Neuronal stem cell (in vitro differentiated cells): ENCODE measurements around the gene SLC25A15.

Source experiments
- DNase-seq: peaks from one replicate; pipeline ENCODE4 v3.0.0-alpha.2; 2013; ENCODE audit warnings: low spot score
- H2AFZ ChIP-seq: one replicate; pipeline ENCODE4 v1.6.1; 2013; ENCODE audit warnings: mild to moderate bottlenecking, low read length, inconsistent platforms
- H2AK5ac ChIP-seq: 2 replicates; pipeline ENCODE4 v1.6.1; 2013; ENCODE audit warnings: low read depth, mild to moderate bottlenecking, inconsistent platforms, low read length, moderate library complexity, mixed read lengths
- H2BK120ac ChIP-seq: 2 replicates; pipeline ENCODE4 v1.6.1; 2013; ENCODE audit warnings: low read depth, mild to moderate bottlenecking, inconsistent platforms, low read length, moderate library complexity, mixed read lengths
- H2BK12ac ChIP-seq: one replicate; pipeline ENCODE4 v1.6.1; 2013; ENCODE audit warnings: low read length, inconsistent platforms
- H2BK15ac ChIP-seq: 2 replicates; pipeline ENCODE4 v1.6.1; 2013; ENCODE audit warnings: mild to moderate bottlenecking, low read length, inconsistent platforms, mixed read lengths
- H2BK5ac ChIP-seq: one replicate; pipeline ENCODE4 v1.6.1; 2013; ENCODE audit warnings: inconsistent platforms, mild to moderate bottlenecking, low read length, moderate library complexity
- H3K14ac ChIP-seq: one replicate; pipeline ENCODE4 v1.6.1; 2013; ENCODE audit warnings: low read length, inconsistent platforms
- H3K18ac ChIP-seq: 2 replicates; pipeline ENCODE4 v1.6.1; 2013; ENCODE audit warnings: low read length, inconsistent platforms
- H3K23ac ChIP-seq: 2 replicates; pipeline ENCODE4 v1.6.1; 2013; ENCODE audit warnings: low read depth, mild to moderate bottlenecking, mixed read lengths, low read length, inconsistent platforms; ENCODE audit not compliant: poor library complexity
- H3K27ac ChIP-seq: replicated peaks from 3 replicates; pipeline ENCODE4 v1.5.1; 2013; ENCODE audit warnings: low read length, inconsistent platforms
- H3K27me3 ChIP-seq, 3 experiments: 2 replicates each; pipeline ENCODE4 v1.6.1; 2013; ENCODE audit warnings: low read length in 3 of 3, mild to moderate bottlenecking in 2 of 3, inconsistent platforms in 1 of 3, low read depth in 1 of 3, mixed read lengths in 1 of 3, moderate library complexity in 1 of 3; ENCODE audit not compliant: control insufficient read depth in 3 of 3, insufficient read depth in 3 of 3
- H3K36me3 ChIP-seq, 2 donors: replicated peaks in 1 of 2; 2 replicates each; pipeline ENCODE4 v1.6.1; 2013; ENCODE audit warnings: low read length in 2 of 2; ENCODE audit not compliant: control insufficient read depth in 2 of 2, insufficient read depth in 2 of 2
- H3K4ac ChIP-seq: 2 replicates; pipeline ENCODE4 v1.6.1; 2013; ENCODE audit warnings: inconsistent platforms, mild to moderate bottlenecking, low read length, moderate library complexity
- H3K4me1 ChIP-seq, 2 donors: 1 replicate in 1 of 2; 2 replicates in 1 of 2; pipeline ENCODE4 v1.6.1; 2013; ENCODE audit warnings: low read length in 2 of 2, low read depth in 1 of 2; ENCODE audit not compliant: control insufficient read depth in 2 of 2, insufficient read depth in 1 of 2
- H3K4me2 ChIP-seq: one replicate; pipeline ENCODE4 v1.6.1; 2013; ENCODE audit warnings: mild to moderate bottlenecking, low read length, inconsistent platforms; ENCODE audit not compliant: insufficient read depth, poor library complexity, severe bottlenecking
- H3K4me3 ChIP-seq, 2 donors: 2 replicates each; pipeline ENCODE4 v1.5.1; 2013; ENCODE audit warnings: low read length in 2 of 2, mild to moderate bottlenecking in 2 of 2, inconsistent platforms in 1 of 2, moderate library complexity in 1 of 2
- H3K79me1 ChIP-seq: one replicate; pipeline ENCODE4 v1.6.1; 2013; ENCODE audit warnings: low read depth, mild to moderate bottlenecking, inconsistent platforms, low read length, moderate library complexity
- H3K9ac ChIP-seq: one replicate; pipeline ENCODE4 v1.6.1; 2013; ENCODE audit warnings: mild to moderate bottlenecking, low read depth, low read length, inconsistent platforms; ENCODE audit not compliant: poor library complexity
- H3K9me3 ChIP-seq, 2 donors: replicated peaks in 1 of 2; 2 replicates each; pipeline versions ENCODE3 to v1.6.1; 2013; ENCODE audit warnings: low read length in 2 of 2, mild to moderate bottlenecking in 2 of 2, inconsistent platforms in 1 of 2, low read depth in 1 of 2, mixed read lengths in 1 of 2, moderate library complexity in 1 of 2; ENCODE audit not compliant: control insufficient read depth in 2 of 2, insufficient read depth in 1 of 2
- H4K8ac ChIP-seq: one replicate; pipeline ENCODE4 v1.6.1; 2013; ENCODE audit warnings: low read depth, mild to moderate bottlenecking, inconsistent platforms, low read length, moderate library complexity
- H4K91ac ChIP-seq: one replicate; pipeline ENCODE4 v1.6.1; 2013; ENCODE audit warnings: low read length, low read depth, mild to moderate bottlenecking, inconsistent platforms; ENCODE audit not compliant: poor library complexity
- WGBS, 2 donors: extraction: QIAGEN DNeasy Blood & Tissue Kit; methylation state at CpG; one replicate each; pipeline ENCODE4 v1.1.7; 2013; ENCODE audit warnings: missing lambda C conversion rate in 2 of 2, mixed read lengths in 1 of 2; ENCODE audit not compliant: insufficient read length in 2 of 2, insufficient replicate concordance in 1 of 2; ENCODE audit errors: extremely low coverage in 2 of 2; 5-methylcytosine and 5-hydroxymethylcytosine counted together

Gene SLC25A15

DNA sequence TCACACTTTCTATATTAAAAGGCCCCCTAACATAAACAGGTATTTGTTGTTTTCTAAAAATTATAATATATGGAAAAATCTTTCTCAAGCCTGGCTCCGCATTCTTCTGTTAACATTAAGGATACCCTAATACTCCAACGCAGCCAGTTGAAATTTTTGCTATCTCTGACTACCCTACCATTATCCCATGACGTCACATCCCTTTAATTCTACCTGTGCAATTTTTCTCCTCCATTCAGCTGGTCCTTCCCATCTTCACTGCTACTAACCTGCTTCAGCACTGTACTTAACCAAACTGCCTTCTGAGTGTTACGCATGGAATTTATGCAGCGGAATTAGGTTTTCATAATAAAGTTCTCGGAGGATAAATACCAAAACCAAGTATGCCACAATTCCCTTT, 19.4 kb upstream of the SLC25A15 start:
- Histone ChIP-seq H3K23ac (no peak overlapping the region), H4K91ac (no peak overlapping the region), H3K79me1 (peaks cover 2% of the 10 kb centered on the region), H2BK120ac (no peak overlapping the region), H3K27me3 (no peaks in the 10 kb centered on the region), H2BK12ac (no peak overlapping the region), H4K8ac (no peak overlapping the region), H3K4ac (no peak overlapping the region), H3K27ac (no peak overlapping the region), H3K36me3 (peaks cover 0 to 20% of the 10 kb centered on the region in 2 donors), H2AK5ac (no peak overlapping the region), H3K9ac (no peak overlapping the region), H3K18ac (no peak overlapping the region), H3K4me3 (peak overlapping the region in 1 of 2 donors; percentile 75), H2BK15ac (no peak overlapping the region), H3K14ac (no peak overlapping the region), H3K4me1 (peaks cover 1 to 6% of the 10 kb centered on the region in 2 donors), H2AFZ (no peak overlapping the region), H2BK5ac (no peak overlapping the region), H3K4me2 (peak overlapping the region; percentile 53), H3K9me3 (no peaks in the 10 kb centered on the region)
- WGBS, 2 donors, result no CpG with 5 or more reads among the region's 6 CpGs
- no peak for DNase-seq

DNA sequence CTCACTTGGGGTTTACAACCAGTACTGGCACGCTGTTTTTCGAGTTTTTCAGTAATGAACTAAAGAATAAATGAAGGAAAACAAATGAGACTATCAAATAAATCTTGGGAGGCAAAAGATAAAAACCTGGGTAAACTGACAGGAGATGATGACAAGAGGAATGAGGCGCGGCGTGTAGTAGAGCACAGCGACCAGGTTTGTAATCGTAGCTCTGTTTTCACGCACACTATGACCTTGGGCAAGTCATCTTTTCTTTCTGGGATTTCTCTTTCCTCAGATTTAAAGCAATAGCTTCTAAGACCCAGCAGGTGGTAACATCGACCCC, 18.8 kb upstream of the SLC25A15 start:
- peaks cover 1 to 6% of the 10 kb centered on the region in 2 donors for H3K4me1 ChIP-seq
- peaks cover 2% of the 10 kb centered on the region for H3K79me1 ChIP-seq
- no peak overlapping the region for H2BK5ac ChIP-seq
- H2BK15ac ChIP-seq, result no peak overlapping the region
- no peak for DNase-seq
- H3K18ac ChIP-seq, result peak overlapping the region; percentile 85
- no peak overlapping the region for H3K14ac ChIP-seq
- no peak overlapping the region for H4K8ac ChIP-seq
- no peak overlapping the region for H3K23ac ChIP-seq
- peak overlapping the region; percentile 53 for H3K4me2 ChIP-seq
- H3K27ac ChIP-seq, result peak overlapping the region; percentile 82
- no peak overlapping the region for H2BK120ac ChIP-seq
- H2AFZ ChIP-seq, result peak overlapping the region; percentile 87
- H2AK5ac ChIP-seq, result no peak overlapping the region
- H3K36me3 ChIP-seq, result peaks cover 0 to 14% of the 10 kb centered on the region in 2 donors
- H3K27me3 ChIP-seq, result no peaks in the 10 kb centered on the region
- no peak overlapping the region for H3K4ac ChIP-seq
- no peak overlapping the region for H2BK12ac ChIP-seq
- no CpG with 5 or more reads among the region's 9 CpGs for WGBS, 2 donors
- peak overlapping the region; percentile 75 to 99 for H3K4me3 ChIP-seq
- no peak overlapping the region for H4K91ac ChIP-seq
- H3K9ac ChIP-seq, result peak overlapping the region; percentile 99
- H3K9me3 ChIP-seq, result no peaks in the 10 kb centered on the region

DNA sequence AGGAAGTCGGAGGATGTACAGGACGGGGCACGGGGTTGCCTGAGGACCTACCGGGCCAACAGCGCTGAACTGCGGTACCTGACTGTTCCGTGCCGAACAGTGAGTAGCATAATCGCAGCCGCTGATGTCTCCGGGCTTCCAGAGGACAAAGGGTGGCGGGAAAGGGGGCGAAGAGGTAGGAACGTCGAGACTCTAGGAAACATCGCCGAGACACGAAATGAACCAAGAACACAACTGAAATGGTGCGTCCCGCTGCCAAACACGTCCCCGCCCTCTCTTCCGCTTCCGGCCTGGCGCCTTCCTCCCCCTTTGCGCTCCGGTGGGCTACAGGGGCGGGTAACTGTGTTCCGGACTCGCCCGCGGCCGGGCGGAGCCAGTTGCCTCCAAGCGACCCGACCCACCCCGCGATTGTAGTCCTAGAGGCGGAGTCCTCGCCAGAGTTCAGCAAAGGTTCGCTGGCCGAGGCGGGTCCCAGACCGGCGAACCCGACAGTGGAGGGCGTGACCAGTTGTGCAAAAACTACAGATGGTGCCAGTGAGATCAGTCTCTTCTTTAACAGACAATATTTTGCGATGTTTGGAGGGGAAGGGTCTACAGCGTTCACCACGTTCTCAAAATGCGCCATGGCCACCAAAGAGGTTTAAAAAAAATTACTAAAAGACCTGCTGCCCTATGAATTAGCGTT, 18.3 kb upstream of the SLC25A15 start, which contains the start of gene MRPS31:
TSS of gene MRPS31 (minus strand) at position 257 of the 685 bp plus-strand sequence. CDS start at position 203, 54 bp downstream.
- Histone ChIP-seq H3K23ac (peak within 1 kb of the TSS; percentile 60), H3K14ac (peak within 1 kb of the TSS; percentile 73), H3K4me2 (peak within 1 kb of the TSS; percentile 57), H3K4ac (no peak within 1 kb of the TSS), H2BK15ac (no peak within 1 kb of the TSS), H3K18ac (peak within 1 kb of the TSS; percentile 85), H3K4me3 (peak within 1 kb of the TSS; percentile 75 to 99), H3K27ac (peak within 1 kb of the TSS; percentile 82), H2BK5ac (no peak within 1 kb of the TSS), H4K8ac (no peak within 1 kb of the TSS), H4K91ac (no peak within 1 kb of the TSS), H3K9ac (peak within 1 kb of the TSS; percentile 99), H2BK120ac (no peak within 1 kb of the TSS), H3K4me1 (peaks cover 1 to 6% of the 10 kb centered on the region in 2 donors), H3K79me1 (peaks cover 2% of the 10 kb centered on the region), H2AK5ac (no peak within 1 kb of the TSS), H3K9me3 (no peaks in the 10 kb centered on the region), H2BK12ac (no peak within 1 kb of the TSS), H3K36me3 (peaks cover 0 to 8% of the 10 kb centered on the region in 2 donors), H2AFZ (peak within 1 kb of the TSS; percentile 87), H3K27me3 (no peaks in the 10 kb centered on the region)
- WGBS, 2 donors, result no CpG with 5 or more reads among the region's 52 CpGs
- DNase-seq, result peak; percentile 91

DNA sequence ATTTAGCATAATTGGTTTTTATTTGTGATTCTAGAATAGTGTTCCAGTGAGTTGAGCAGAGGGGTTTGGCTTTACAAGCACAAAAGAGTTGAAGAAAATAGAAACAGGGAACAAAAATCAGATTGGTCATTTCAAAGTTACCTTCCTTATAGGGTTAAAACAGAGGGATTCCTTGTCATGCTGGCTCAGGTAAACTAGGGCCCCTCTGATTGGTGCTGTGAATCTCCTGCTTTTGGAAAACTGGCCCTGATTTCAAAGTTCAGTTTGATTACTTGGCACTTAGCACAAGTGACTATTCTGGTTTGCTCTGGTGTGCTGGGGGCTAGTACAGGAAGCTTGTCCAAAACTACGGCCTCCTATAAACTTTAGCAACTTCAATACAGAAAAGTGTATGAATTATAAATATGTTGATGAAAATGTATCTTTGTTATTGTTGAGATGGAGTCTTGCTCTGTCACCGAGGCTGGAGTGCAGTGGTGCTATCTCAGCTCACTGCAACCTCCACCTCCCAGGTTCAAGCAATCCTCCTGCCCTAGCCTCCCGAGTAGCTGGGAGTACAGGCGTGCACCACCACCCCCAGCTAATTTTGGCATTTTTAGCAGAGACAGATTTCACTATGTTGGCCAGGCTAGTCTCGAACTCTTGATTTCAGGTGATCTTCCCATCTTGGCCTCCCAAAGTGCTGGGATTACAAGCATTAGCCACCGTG, 16.5 kb upstream of the SLC25A15 start:
- WGBS, 2 donors, result no CpG with 5 or more reads among the region's 6 CpGs
- no peak overlapping the region for H4K91ac ChIP-seq
- H3K4me2 ChIP-seq, result no peak overlapping the region
- H3K14ac ChIP-seq, result no peak overlapping the region
- H2AFZ ChIP-seq, result peak overlapping the region; percentile 31
- no peak overlapping the region for H4K8ac ChIP-seq
- H3K18ac ChIP-seq, result no peak overlapping the region
- no peak overlapping the region for H2AK5ac ChIP-seq
- H2BK120ac ChIP-seq, result no peak overlapping the region
- peaks cover 3 to 9% of the 10 kb centered on the region in 2 donors for H3K4me1 ChIP-seq
- H3K79me1 ChIP-seq, result peaks cover 2% of the 10 kb centered on the region
- no peak overlapping the region for H2BK12ac ChIP-seq
- no peak overlapping the region for H3K27ac ChIP-seq
- H3K4me3 ChIP-seq, result no peak overlapping the region
- H2BK15ac ChIP-seq, result no peak overlapping the region
- no peaks in the 10 kb centered on the region for H3K36me3 ChIP-seq
- no peak overlapping the region for H3K9ac ChIP-seq
- no peak overlapping the region for H3K23ac ChIP-seq
- no peak for DNase-seq
- H2BK5ac ChIP-seq, result no peak overlapping the region
- H3K9me3 ChIP-seq, result no peaks in the 10 kb centered on the region
- no peaks in the 10 kb centered on the region for H3K27me3 ChIP-seq
- H3K4ac ChIP-seq, result no peak overlapping the region
